OCI-LY7 (cell line): ENCODE results near the gene NR3C1. TPM values are rescaled to one million over a fixed set of nuclear protein-coding genes. Genes with fewer than 3 reads are reported as not detected.

Experiments
- BruUV-seq: library from RNA; stranded (reverse); fragments of 400-500 nt; replicated peaks from 2 replicates; lab custom pipeline; 2021; lab: Mats Ljungman, UMichigan
- CTCF ChIA-PET: fragments of 300-600 bp; sonication (Branson Sonifier 250); formaldehyde crosslinking; loops from one replicate; lab custom pipeline; 2022; ENCODE audit warnings: antibody characterized with exemption; ENCODE audit not compliant: unreplicated experiment; lab: Charles Lee
- POLR2A ChIA-PET: fragments of 300-600 bp; sonication (Branson Sonifier 250); formaldehyde crosslinking; loops from one replicate; lab custom pipeline; 2022; ENCODE audit warnings: antibody characterized with exemption; lab: Charles Lee
- DNase-seq: peaks from one replicate; pipeline ENCODE4 v3.0.0-alpha.2; 2015; ENCODE audit warnings: low spot score
- H2AFZ ChIP-seq: fragments of 200-600 bp; sonication (generic), shearing (Covaris generic); 2 replicates; pipeline ENCODE4 v1.6.1; 2014; ENCODE audit warnings: mild to moderate bottlenecking, antibody characterized with exemption, low read length, moderate library complexity
- H3K27ac ChIP-seq: fragments of 200-600 bp; sonication (generic); 2 replicates; pipeline ENCODE4 v1.5.1; 2014; ENCODE audit warnings: mixed run types, low read depth, mild to moderate bottlenecking, moderate library complexity, low read length, inconsistent platforms; ENCODE audit not compliant: poor library complexity, severe bottlenecking
- H3K36me3 ChIP-seq: fragments of 200-600 bp; sonication (generic); 2 replicates; pipeline ENCODE4 v1.6.1; 2014; ENCODE audit warnings: mild to moderate bottlenecking, antibody characterized with exemption, low read length, moderate library complexity, mixed read lengths; ENCODE audit not compliant: insufficient read depth
- H3K4me1 ChIP-seq: fragments of 200-600 bp; sonication (generic); 2 replicates; pipeline ENCODE4 v1.5.1; 2014; ENCODE audit warnings: mild to moderate bottlenecking, low read length; ENCODE audit not compliant: insufficient read depth, poor library complexity, severe bottlenecking
- H3K4me2 ChIP-seq: fragments of 200-600 bp; sonication (generic); 2 replicates; pipeline ENCODE4 v1.6.1; 2014; ENCODE audit warnings: mild to moderate bottlenecking, low read length
- H3K4me3 ChIP-seq: fragments of 200-600 bp; sonication (generic); 2 replicates; pipeline ENCODE4 v1.5.1; 2014; ENCODE audit warnings: mild to moderate bottlenecking, low read depth, low read length; ENCODE audit not compliant: poor library complexity, severe bottlenecking
- H3K79me2 ChIP-seq: fragments of 200-600 bp; sonication (generic); 2 replicates; pipeline ENCODE4 v1.6.1; 2016; ENCODE audit warnings: low read depth, mild to moderate bottlenecking, low read length, moderate library complexity, mixed read lengths; ENCODE audit not compliant: insufficient read depth
- H3K9me2 ChIP-seq: fragments of 200-600 bp; sonication (generic); 2 replicates; pipeline ENCODE4 v1.6.1; 2016; ENCODE audit warnings: mild to moderate bottlenecking, low read length, mixed read lengths; ENCODE audit not compliant: insufficient read depth
- H3K9me3 ChIP-seq: fragments of 200-600 bp; sonication (generic); 2 replicates; pipeline ENCODE4 v1.6.1; 2014; ENCODE audit warnings: mild to moderate bottlenecking, mixed run types, low read length, mixed read lengths
- H4K20me1 ChIP-seq: fragments of 200-600 bp; sonication (generic); 2 replicates; pipeline ENCODE4 v1.6.1; 2014; ENCODE audit warnings: mild to moderate bottlenecking, antibody characterized with exemption, low read length, moderate library complexity, mixed read lengths; ENCODE audit not compliant: insufficient read depth
- EZH2phosphoT487 ChIP-seq: fragments of 200-600 bp; sonication (generic); IDR thresholded peaks from 2 replicates; pipeline ENCODE4 v1.6.1; 2018; ENCODE audit warnings: low read depth, borderline replicate concordance, mild to moderate bottlenecking, mixed run types, antibody characterized with exemption, low read length, moderate library complexity, mixed read lengths
- intact Hi-C: fragments of 100-400 bp; cut with micrococcal nuclease; formaldehyde crosslinking; loops from one replicate; pipeline ENCODE4 v1.10.0; 2022; ENCODE audit not compliant: unreplicated experiment
- total RNA-seq, 2 experiments: library from RNA; depleted of rRNA in 1 of 2; stranded (reverse); fragments of >200 nt in 1 of 2; shearing (Covaris generic) in 1 of 2; gene quantifications; 2 replicates each; pipeline ENCODE4 v1.2.3, GENCODE V29; 2014 to 2022
- TF ChIP-seq, protein P1 (sequence below): fragments of 200-600 bp; sonication (generic); conservative IDR thresholded peaks from 2 replicates; pipeline ENCODE4 v1.5.1; 2014; ENCODE audit warnings: mild to moderate bottlenecking, antibody characterized with exemption, low read length, moderate library complexity, mixed read lengths

NR3C1 gene
- total RNA-seq, 2 experiments from 2014 or later = 45.6 to 106 TPM

DNA sequence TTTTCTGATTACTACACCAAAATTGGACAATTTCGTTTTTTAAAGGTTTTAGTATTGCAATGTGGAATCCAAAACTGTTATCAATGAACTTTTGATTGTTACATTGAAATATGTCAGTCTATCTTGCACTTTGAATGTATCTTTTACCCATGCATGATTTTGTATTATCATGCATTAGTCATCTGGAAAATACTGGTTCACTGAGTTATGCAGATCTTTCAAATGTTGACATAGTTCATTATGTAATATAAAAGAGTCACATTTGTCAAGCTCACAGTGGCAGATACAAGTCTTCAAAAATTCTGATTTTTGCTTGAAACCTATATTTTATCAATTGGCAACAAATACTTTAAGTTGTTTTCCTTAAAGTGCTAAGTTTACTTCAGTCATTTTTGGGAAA, 85.2 kb downstream of the NR3C1 start:
- Histone ChIP-seq H3K4me2 (no peak overlapping the region), H3K9me2 (no peaks in the 10 kb centered on the region), H3K9me3 (no peaks in the 10 kb centered on the region), H3K79me2 (peaks cover 78% of the 10 kb centered on the region), H2AFZ (no peak overlapping the region), H3K4me1 (peaks cover 18% of the 10 kb centered on the region), H3K27ac (no peak overlapping the region), H3K4me3 (no peak overlapping the region), H4K20me1 (no peaks in the 10 kb centered on the region), H3K36me3 (peaks cover 24% of the 10 kb centered on the region)
- DNase-seq = no peak
- CTCF ChIA-PET = no interaction called here
- no peak for TF ChIP-seq EZH2phosphoT487
- TF ChIP-seq, protein P1, sequence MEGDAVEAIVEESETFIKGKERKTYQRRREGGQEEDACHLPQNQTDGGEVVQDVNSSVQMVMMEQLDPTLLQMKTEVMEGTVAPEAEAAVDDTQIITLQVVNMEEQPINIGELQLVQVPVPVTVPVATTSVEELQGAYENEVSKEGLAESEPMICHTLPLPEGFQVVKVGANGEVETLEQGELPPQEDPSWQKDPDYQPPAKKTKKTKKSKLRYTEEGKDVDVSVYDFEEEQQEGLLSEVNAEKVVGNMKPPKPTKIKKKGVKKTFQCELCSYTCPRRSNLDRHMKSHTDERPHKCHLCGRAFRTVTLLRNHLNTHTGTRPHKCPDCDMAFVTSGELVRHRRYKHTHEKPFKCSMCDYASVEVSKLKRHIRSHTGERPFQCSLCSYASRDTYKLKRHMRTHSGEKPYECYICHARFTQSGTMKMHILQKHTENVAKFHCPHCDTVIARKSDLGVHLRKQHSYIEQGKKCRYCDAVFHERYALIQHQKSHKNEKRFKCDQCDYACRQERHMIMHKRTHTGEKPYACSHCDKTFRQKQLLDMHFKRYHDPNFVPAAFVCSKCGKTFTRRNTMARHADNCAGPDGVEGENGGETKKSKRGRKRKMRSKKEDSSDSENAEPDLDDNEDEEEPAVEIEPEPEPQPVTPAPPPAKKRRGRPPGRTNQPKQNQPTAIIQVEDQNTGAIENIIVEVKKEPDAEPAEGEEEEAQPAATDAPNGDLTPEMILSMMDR = no peak
- intact Hi-C loops = no loop called here
- no TSS peak for BruUV-seq
- POLR2A ChIA-PET = no interaction called here

DNA sequence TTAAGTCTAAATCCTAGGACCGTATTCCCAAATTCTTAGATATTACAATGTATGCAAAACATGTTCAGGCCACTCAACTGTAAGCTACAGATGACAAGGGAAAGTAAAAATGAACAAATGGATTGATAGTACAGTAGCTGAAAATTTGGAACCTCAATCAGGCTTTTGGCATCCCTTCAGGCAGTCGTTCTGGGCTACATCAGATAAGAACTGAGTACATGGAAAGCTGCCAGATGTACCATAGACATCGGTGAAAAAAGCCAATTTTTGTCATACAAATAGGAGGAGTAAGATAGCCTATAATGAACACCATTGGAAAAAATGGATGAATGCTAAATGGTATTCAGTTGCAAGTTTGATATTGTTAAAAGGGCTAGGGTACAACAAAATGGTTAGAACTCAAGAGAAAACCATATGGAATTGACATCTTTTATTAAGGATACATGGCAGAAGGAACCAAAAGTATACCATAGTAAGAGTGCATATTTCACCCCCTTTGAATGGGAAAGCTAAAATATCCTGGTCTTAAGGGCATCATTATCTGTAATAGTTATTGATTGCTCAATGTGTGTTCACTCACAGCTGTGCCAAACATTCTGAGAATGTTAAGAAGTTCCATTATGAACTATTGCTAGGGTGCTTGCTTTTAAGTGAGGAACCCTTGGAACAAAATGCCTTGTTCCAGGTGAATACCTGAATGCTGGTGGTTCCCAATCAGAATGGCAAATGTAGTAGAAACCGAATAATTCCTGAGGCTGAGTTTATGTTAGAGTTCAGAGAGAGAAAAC, 86.4 kb downstream of the NR3C1 start:
- peaks cover 24% of the 10 kb centered on the region for H3K36me3 ChIP-seq

More for the DNA sequence above, 86.4 kb downstream of the NR3C1 start:
- H3K4me1 ChIP-seq = peaks cover 18% of the 10 kb centered on the region
- H4K20me1 ChIP-seq = no peaks in the 10 kb centered on the region
- peaks cover 79% of the 10 kb centered on the region for H3K79me2 ChIP-seq
- no peaks in the 10 kb centered on the region for H3K9me3 ChIP-seq
- no TSS peak for BruUV-seq
- CTCF ChIA-PET = interaction anchor here (0.6 kb wide), 1 partner anchor 19 kb away, joined by 3 read pairs; no protein-coding TSS in a partner anchor
- no peak overlapping the region for H3K27ac ChIP-seq
- H3K4me3 ChIP-seq = no peak overlapping the region
- no peak overlapping the region for H3K4me2 ChIP-seq
- no peak for TF ChIP-seq EZH2phosphoT487
- TF ChIP-seq, protein P1 = no peak
- POLR2A ChIA-PET = interaction anchor here (0.6 to 1.2 kb wide), 4 partner anchors 27 to 250 kb away, joined by 3 to 5 read pairs (median 4); partner anchors contain the start of gene NR3C1
- no peak for DNase-seq
- intact Hi-C loops = no loop called here
- no peaks in the 10 kb centered on the region for H3K9me2 ChIP-seq
- H2AFZ ChIP-seq = no peak overlapping the region
